HPDE6-E6E7 (cell line): ENCODE data around the gene SBK3.
"Not testable (repeated sequence)": the region's sequence is repeated elsewhere in the genome, so short reads cannot be mapped to it uniquely, and the experiment has no call there.

ENCODE experiments used
- DNase-seq: peaks from one replicate; pipeline ENCODE4 v3.0.0; 2011; ENCODE audit warnings: missing footprints; ENCODE audit errors: extremely low spot score

The SBK3 gene, protein sequence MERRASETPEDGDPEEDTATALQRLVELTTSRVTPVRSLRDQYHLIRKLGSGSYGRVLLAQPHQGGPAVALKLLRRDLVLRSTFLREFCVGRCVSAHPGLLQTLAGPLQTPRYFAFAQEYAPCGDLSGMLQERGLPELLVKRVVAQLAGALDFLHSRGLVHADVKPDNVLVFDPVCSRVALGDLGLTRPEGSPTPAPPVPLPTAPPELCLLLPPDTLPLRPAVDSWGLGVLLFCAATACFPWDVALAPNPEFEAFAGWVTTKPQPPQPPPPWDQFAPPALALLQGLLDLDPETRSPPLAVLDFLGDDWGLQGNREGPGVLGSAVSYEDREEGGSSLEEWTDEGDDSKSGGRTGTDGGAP

DNA sequence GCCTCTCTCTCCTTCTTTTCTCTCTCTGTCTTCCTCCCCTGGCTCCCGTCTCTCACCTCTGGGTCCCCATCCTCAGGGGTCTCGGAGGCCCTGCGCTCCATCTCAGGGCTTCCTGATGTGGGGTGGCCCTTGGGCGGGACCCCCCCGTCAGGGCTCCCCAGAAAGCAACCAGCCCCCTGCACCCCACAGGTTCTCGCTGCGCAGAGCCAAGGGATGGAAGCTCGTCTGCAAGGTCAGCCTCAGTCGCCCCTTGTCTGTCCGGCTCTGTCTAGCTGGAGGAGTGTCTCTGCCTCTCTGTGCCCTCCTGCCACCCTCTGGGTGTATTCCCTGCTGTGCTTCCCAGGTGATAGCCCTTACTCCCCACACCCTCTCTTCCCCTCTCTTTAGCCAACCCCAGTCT is at the start of gene SBK3:
TSS of gene SBK3 (minus strand) at position 101 of the 400 bp plus-strand sequence. CDS start at position 101, 0 bp downstream.
- DNase-seq = no peak

DNA sequence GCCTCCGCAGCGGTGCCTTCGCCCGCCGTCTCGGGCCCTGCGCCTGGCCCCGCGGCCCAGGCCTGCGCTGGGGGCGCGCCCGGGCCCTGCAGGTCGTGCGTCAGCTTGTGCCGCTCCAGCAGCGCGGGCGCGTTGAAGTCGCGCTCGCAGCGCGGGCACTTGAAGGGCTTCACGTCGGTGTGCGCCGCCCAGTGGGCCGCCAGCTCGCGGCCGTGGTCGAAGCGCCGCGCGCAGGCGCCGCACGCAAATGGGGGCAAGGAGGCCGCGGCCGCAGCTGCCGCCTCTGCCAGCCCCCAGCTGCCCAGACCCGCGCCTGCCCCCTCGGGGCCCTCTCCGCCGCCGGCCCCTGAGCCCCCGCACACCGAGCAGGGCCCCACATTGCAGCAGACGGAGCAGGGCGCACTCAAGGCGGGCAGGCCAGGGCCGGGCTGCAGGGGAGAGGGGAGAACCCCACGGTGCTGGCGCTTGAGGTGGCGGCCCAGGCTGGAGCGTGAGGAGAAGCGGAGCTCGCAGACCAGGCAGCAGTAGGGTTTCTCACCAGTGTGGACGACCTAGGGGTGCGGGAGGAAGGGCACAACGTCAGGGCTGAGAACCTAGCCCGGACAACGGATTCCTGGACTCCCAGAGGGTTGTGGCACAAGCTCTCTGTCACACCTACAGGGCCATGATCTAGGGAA is 47.9 kb upstream of the SBK3 start:
- DNase-seq = no peak

DNA sequence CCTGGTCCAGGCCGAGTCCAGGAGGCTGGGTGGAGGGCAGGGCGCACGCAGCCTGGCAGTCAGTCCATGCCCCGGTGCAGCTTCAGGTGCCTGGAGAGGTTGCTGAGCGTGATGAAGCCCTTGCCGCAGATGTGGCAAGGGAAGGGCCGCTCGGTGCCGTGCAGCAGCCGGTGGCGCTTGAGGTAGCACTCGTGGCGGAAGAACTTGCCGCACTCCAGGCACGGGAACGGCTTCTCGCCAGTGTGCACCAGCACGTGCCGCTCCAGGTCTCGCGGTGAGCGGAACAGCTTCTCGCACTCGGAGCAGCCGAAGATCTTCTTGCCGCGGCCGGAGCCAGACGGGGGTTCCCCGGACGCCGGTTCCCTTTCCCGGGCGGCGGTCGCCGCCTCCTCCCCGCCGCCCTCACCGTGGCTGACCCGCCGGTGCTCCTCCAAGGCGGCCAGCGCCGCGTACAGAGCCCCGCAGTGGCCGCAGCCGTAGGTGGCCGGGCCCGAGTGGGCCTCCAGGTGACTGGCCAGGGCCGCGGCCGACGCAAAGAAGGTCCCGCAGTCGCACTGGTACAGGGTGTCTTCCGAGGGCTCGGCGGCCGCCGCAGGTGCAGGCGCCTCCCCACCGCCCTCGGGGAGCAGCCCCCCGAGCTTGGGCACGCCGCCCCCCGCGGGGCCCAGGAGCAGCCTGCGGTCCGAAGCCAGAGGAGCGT is 47.2 kb upstream of the SBK3 start:
- DNase-seq = no peak

DNA sequence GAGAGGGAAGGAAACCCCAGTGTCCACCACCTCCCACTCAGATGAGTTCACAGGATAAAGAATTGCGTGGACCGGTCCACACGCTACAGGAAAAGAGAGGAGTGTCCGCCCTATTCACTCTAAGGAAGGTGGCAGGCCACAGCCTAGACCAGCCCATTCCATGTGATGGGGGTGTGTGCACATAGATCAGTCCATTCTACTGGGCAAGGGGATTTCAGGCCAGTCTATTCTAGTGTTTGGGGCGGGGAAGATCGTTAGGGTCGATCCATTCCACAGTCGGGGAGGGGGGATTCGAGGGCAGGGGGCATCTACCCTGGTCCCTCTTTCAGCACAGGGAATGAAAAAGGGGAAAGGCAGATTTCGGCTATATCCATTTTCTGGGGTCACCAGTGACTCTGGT is 46.2 kb upstream of the SBK3 start:
- DNase-seq = no peak

DNA sequence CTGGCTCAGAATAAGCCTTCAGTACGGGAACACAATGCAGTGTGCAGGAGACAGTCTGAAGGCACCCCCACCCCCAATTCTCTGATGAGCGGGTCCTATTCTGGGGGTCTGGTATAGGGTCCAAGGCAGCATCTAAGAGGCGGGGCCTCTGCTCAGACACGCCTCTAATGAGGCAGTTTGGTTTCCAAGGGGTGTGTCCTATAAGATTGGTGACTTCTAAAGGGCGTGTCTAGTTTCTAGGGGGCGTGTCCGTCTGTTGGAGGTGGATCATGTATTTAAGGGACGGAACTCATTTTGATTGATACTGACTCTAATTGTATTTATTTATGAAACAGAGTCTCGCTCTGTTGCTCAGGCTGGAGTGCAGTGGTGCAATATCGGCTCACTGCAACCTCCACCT is 45.3 kb upstream of the SBK3 start:
- no peak for DNase-seq

DNA sequence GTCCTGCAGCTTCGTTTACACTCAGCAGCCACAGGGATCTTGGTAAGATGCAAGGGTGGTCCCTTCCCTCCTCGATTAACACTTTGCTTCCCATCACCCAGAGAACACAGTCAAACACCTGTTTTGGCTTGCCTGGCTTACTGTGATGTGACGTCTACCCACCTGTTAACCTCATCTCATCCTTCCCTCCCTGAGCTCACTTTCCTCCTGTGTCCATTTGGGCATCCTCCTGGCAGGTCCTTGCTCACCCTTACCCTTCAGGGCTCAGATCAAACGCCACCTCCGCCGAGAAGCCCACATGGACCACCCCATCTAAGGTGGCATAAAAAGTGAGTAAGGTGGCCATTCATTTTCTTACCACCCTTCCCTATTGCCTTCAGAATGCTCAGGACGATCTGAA is 44.8 kb upstream of the SBK3 start:
- no peak for DNase-seq

DNA sequence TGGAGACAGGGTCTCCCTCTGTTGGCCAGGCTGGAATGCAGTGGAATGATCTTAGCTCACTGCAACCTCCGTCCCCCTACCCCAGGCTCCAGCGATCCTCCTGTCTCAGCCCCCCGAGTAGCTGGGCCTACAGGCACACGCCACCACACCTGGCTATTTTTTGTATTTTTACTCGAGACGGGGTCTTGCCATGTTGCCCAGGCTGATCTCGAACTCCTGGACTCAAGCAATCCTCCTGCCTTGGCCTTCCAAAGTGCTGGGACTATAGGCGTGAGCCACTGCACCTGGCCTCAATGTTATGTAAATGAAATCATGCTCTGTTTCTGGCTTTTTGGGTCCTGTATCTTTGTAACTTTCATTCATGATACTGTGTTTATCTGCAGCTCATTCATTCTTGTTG is 43.4 kb upstream of the SBK3 start:
- no peak for DNase-seq

DNA sequence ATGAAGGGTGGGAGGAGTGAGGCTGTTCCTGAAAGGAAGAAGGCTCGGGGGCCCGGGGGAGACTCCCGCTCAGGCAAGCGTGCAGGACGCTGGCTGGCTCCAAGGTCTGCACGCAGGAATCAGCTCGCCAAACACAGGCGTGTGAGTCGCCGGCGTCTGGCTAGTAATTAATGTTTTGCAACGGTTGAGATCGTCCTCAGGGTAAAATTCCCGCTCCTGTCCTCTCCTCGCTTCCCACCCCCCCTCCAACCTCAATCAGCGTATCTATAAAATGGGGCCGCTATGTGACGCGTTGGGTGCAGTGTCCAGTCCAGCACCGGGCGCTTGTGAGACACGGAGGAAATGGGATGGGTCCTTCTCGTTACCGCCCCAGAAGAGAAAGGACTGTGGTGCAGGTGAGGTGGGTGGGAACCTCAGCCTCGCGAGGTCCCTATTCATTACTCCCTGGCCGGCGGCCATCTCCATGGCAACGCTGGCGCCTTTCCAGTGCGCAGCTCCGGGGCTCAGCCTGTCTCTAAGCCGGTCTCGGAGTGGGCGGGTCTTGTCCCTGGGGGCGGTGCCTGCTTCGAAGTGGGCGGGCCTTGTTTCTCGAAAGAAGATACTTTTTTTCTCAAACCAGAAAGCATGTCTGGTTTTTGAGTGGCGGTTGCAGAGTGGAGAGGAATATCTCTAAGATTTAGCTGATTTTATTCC is 41.8 kb upstream of the SBK3 start:
- peak; percentile 98 for DNase-seq

DNA sequence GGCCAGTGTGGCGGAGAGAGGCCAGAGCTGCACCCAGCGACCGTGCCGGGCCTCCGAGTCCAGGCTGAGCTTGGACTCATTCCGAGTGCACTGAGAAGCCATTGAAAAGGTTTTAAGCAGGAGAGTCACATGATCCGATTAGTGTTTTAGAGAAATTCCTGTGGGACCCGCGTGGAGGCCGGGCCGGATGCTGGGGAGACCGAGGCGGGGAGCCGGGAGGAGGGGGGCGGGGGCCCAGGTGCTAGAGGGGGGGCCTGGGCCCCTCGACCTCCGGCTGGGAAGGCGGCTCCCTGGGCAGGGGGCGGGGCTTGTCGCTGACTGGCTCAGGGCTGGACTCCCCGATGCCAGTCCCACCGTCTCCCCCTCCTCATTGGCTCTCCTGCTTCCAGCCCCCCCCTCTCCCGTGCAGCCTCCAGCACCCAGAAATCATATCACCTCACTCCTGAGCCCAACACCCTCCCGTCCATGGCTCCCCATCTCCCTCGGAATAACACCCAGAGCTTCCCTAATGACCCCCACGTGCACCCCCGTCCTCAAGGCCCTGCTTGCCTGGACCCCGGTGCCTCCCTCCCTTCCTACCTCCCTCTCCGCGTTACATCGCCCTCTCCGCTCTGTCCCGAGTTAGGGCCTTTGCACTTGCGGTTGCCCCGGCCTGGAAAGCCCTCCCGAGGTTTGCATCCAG is 40.5 kb upstream of the SBK3 start:
- no peak for DNase-seq

DNA sequence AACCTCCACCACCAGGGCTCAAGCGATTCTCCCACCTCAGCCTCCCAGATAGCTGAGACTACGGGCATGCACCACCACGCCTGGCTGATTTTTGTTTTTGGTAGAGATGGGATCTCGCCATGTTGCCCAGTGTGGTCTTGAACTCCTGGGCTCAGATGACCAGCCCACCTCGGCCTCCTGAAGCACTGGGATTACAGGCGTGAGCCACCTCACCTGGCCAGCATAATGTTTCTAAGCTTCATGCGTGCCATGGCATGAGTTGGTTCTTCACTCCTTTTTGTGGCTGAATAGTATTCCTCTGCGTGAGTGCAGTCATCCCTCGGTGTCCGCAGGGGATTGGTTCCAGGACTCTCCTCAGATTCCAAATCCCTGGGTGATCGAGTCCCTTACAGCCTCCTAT is 39.5 kb upstream of the SBK3 start:
- no peak for DNase-seq

DNA sequence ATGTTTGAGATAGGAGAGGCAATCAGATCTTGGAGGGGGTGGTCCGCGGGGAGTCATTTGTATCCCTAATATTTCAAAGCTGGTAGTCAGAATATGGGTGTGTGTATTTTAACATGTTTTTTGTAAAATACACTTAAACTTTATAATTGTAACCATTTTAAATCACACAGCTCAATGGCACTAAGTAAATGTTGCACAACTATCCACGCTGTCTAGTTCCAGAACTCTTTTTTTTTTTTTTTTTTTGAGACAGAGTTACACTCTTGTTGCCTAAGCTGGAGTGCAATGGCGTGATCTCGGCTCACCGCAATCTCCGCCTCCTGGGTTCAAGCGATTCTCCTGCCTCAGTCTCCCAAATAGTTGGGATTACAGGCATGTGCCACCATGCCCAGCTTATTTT is 38.6 kb upstream of the SBK3 start:
- not testable (repeated sequence) for DNase-seq

DNA sequence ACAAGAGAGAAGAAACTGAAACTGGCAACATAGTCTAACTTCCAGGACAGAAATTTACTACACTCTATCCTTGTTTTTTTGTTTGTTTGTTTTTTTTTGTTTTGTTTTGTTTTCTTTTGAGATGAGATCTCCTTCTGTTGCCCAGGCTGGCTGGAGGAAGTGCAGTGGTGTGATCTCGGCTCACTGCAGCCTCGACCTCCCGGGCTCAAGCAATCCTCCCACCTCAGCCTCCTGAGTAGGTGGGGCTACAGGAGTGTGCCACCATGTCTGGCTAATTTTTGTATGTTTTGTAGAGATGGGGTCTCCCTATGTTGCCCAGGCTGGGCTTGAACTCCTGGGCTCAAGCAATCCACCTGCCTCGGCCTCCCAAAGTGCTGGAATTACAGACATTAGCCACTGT is 36.9 kb upstream of the SBK3 start:
- DNase-seq = not testable (repeated sequence)

DNA sequence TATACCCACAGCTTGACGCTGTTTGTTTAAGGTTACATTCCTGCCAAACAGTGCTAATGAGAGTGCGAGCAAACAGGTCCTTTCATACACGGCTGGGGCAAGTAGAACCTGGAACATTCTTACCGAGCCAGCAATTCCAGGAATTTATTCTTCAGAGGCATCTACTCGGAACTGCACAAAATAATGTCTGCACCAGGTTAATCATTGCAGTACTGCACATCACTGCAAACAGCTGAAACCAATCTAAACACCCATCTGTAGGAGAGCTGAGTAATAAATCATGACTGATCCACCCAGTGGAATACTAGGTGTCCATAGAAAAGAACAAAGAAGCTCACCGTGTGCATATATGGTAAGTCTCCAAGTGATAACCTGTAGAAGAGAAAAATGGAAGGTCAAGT is 36.5 kb upstream of the SBK3 start:
- no peak for DNase-seq

DNA sequence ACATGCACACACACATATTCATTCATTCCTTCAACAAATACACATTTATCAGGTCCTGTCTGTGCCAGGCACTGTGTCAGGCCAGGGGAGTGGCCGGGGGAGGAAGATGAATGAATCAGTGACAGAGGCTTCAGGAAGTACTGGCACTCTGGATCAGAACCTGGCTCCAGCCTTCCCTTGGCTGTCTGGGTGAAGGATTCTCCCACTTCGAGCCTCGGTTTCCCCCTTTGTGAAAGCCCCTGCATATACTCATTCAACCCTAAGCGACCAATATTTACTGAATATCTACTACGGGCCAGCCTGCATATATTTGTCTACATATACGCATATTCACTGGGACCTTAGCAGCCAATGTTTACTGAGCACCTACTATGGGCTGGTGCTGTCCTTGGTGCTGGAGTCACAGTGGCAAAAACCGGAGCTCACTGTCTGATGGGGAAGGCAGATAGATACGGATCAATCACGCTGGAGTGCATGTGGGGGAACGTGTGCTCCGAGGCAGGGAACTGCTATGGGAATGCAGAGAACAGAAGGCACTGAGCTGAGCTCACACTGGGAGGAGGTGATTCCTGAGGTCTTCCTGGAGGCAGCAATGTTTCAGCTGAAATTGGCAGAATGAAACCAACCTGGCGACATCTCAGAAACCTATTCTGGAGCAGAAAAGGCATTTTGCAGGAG is 35.9 kb upstream of the SBK3 start:
- no peak for DNase-seq

DNA sequence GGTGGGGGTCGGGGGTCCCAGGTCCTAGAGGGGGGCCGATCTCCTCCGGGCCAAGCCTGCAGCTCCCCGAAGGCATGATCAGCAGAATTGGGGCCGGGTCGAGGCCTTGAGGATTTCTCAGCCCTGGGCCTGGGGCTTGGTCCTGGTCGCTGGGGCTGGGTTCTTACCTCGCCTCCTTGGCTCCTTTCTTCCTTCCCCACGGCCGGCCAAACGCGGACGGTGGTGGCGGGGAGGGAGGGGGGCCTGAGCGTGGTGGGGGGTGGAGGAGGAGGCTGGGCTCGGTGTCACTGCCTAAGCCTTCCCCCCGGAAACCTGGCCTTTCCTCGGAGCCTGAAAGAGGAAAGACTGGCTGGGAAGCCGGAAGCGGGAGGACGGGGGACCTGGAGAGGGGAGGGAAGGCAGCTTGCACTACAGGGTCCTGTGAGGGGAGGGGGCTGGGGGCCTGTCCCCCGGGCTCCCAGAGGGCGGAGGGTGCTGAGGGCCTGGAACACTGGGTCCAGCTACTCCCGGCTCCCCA is 35.3 kb upstream of the SBK3 start, which contains the start of gene ZNF579:
TSS of gene ZNF579 (minus strand) at position 221 of the 517 bp plus-strand sequence. CDS start 1,209 bp downstream, outside the sequence.
- peak; percentile 73 for DNase-seq

DNA sequence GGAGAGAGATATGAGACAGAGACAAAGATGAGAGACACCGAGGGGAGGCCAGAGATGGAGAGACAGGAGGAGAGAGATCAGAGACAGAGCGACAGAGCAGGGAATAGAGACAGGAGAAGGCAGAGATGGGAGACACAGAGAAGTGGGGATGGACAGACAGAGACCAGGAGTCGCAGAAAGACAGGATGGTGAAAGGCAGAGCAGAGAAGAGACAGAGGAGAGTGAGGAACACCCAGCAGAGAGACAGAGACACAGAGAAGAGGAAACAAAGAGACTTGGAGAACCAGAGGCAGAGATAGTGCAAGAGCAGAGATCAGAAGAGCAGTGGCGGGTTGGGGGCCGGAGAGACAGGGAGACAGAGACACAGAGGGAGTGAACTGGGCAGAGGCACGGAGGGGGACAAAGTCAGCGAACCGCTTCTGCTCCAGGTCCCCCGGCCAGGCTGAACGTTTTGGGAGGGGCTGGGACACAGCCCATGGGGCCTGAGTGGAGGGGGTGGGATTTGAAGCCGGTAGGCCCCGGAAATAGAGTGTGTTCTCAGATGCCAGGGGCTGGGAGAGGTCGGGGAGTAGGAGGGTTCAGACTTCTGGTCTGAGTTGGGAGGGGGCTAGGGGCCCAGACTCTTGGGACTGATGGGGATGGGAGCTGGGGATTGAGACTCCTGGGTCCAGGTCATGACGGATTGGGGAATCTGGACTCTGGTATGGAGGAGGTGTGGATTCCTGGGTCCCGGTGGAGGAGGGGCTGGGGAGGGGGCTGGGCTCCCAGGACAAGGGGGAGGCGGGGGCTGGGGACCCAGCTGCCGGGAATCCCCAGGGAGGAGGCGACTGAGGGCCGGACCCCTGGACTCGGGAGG is 34.7 kb upstream of the SBK3 start:
- DNase-seq = no peak

DNA sequence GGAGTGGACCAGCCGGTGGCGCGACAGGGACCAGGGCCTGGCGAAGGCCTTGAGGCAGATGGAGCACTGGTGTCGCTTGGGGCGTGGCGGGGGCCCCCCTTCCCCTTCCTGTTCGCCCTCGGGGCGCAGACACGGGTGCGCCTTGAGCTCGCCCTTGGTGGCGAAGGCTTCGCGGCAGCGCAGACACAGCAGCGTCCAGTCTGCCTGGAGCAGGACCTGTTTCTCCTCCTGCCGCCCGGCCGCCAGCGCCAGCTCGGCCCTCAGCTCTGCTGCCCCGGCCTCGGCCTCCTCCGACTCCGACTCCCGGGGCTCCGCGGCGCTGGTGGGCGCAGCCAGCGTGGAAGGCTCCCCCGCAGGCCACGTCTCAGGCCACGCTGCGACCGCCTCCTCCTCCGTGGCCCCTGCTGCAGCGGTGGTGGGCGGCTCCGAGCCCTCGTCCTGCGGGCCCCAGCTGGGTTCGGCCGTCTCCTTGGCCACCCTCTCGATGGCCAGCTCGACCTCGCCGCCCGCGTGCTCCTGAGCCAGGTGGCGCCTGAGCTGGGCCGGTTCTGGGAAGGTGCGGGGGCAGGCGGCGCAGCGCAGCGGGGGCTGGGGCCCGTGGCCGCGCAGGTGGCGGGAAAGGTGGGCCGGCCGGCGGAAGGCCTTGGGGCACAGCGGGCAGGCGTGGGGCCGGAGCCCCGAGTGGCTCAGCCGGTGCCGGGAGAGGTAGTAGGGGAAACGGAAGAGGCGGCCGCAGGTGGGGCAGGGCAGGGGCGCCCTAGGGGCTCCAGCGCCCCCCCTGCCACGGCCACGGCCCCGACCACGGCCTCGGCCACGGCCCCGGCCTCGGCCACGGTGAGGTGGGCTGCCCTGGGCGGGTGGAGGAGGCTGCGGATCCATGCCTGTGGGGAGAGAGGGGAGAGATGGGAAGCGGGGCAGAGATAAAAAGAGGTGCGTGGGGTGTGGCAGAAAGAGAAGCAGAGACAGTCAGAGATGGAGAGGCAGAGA is 33.7 kb upstream of the SBK3 start:
- DNase-seq = no peak

DNA sequence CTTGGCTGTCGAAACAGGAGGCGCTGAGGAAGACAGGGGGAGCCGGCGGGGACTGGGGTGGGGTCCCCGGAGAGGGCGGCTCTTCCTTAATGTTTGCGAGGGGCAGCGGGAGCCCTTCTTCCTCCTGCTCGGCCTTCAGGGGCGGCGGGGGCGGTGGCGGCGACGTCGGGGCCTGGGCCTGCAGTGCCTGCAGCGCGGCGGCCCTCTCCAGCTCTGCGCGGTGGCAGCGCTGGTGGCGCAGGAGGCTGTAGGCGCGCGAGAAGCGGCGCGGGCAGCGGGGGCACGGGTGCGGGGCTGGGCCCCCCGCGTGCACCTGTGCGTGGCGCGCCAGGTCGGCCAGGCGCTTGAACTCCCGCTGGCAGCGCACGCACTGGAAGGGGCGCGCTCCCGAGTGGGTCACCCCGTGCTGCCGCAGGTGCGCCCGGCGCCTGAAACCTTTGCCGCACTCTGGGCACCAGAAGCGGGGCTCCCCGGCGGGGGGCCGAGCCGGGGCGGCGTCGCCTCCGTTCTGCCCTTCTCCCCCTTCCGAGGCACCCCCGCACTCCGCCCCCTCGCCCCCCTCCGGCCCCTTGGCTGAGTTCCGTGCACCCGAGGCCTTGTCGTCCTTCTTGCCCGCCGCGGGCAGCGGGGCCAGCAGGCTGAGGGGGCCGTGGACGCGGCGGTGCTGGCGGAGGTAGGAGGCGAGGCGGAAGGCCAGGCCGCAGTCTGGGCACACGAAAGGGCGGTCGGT is 32.9 kb upstream of the SBK3 start:
- no peak for DNase-seq
